Esophagus muscularis mucosa (tissue), 4 donors: ENCODE measurements around the gene GNB1. TPM values are rescaled to one million over a fixed set of nuclear protein-coding genes. Genes with fewer than 3 reads are reported as not detected.
"Not testable (repeated sequence)": the region's sequence is repeated elsewhere in the genome, so short reads cannot be mapped to it uniquely, and the experiment has no call there.

Experiments
- DNase-seq: peaks from one replicate; pipeline ENCODE4 v3.0.0-alpha.2; 2017; ENCODE audit errors: extremely low spot score
- H3K27ac ChIP-seq, 4 donors: fragments of 200-600 bp; sonication (generic); replicated peaks in 1 of 4; 1 replicate in 3 of 4; 2 replicates in 1 of 4; pipeline ENCODE4 v1.5.1; 2016 to 2019; ENCODE audit warnings: mild to moderate bottlenecking in 1 of 4
- H3K27me3 ChIP-seq, 4 donors: fragments of 200-600 bp; sonication (generic); one replicate each; pipeline versions ENCODE4 v1.5.1 to v1.6.0; 2016 to 2019
- H3K36me3 ChIP-seq, 4 donors: fragments of 200-600 bp; sonication (generic); one replicate each; pipeline ENCODE4 v1.5.1; 2016 to 2019
- H3K4me1 ChIP-seq, 4 donors: fragments of 200-600 bp; sonication (generic); one replicate each; pipeline ENCODE4 v1.5.1; 2016 to 2019
- H3K4me3 ChIP-seq, 4 donors: fragments of 200-600 bp; sonication (generic); 1 replicate in 2 of 4; 2 replicates in 2 of 4; pipeline ENCODE4 v1.5.1; 2016 to 2019; ENCODE audit warnings: mild to moderate bottlenecking in 4 of 4, moderate library complexity in 1 of 4
- H3K9me3 ChIP-seq, 4 donors: fragments of 200-600 bp; sonication (generic); 1 replicate in 3 of 4; 2 replicates in 1 of 4; pipeline ENCODE4 v1.5.1; 2016 to 2019
- EP300 ChIP-seq: sonication (generic); formaldehyde crosslinking; IDR thresholded peaks from one replicate; pipeline ENCODE4 v1.6.1; 2017; ENCODE audit warnings: antibody characterized with exemption
- POLR2A ChIP-seq: fragments of 450-650 bp; IDR thresholded peaks from one replicate; pipeline ENCODE4 v1.6.1; 2017; ENCODE audit warnings: antibody characterized with exemption, moderate library complexity, mild to moderate bottlenecking, low read depth
- POLR2AphosphoS5 ChIP-seq, 2 donors: sonication (generic); formaldehyde crosslinking; IDR thresholded peaks; one replicate each; pipeline ENCODE4 v1.6.1; 2017; ENCODE audit warnings: antibody characterized with exemption in 2 of 2
- WGBS: methylation state at CpG from one replicate; pipeline ENCODE4 v1.1.5; 2018; 5-methylcytosine and 5-hydroxymethylcytosine counted together
- intact Hi-C: fragments of 100-400 bp; cut with DNase I; formaldehyde crosslinking; loops from one replicate; pipeline ENCODE4 v1.15.1; 2023
- total RNA-seq, 4 donors: library from RNA; depleted of rRNA; stranded (reverse); fragments of >200 nt; gene quantifications; one replicate each; pipeline versions ENCODE4 v1.1.0 to v1.2.1, GENCODE V29; 2016
- TF ChIP-seq, protein P1 (sequence below), 3 experiments: fragments of 200-600 bp in 2 of 3; fragments of 450-650 bp in 1 of 3; sonication (generic) in 2 of 3; IDR thresholded peaks; one replicate each; pipeline ENCODE4 v1.5.1; 2017 to 2019; ENCODE audit warnings: antibody characterized with exemption in 3 of 3, mild to moderate bottlenecking in 2 of 3, moderate library complexity in 1 of 3

GNB1 gene
- total RNA-seq, 4 donors from 2014 or later, result 124 to 166 (median 161) TPM

DNA sequence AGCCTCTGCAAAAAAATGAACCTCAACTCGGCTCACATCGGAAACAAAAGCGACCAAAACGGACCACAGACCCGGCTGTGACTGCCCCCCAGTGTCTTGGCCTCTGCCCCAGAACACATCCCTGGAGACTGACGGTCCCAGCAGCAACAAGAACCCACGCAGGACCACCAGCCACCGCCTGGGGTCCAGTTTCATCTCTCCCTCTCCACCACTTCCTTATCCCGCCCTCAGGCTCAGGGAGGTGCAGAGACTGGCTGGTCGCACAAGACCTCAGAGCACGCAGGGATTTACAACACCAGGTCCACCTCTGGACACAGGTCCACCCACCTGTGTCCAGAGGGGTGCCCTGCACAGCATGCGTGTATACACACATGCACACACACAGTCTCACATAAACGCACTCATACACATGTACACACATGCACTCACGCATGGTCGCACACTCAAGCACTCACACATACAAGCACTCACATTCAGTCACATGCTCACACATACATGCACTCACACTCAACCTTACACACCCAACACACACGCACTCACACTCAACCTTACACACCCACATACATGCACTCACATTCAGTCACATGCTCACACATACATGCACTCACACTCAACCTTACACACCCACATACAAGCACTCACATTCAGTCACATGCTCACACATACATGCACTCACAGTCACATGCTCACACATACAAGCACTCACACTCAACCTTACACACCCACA is 46.8 kb upstream of the GNB1 start:
- Histone ChIP-seq H3K27ac (no peak overlapping the region), H3K36me3 (no peaks in the 10 kb centered on the region), H3K4me3 (no peak overlapping the region), H3K4me1 (no peaks in the 10 kb centered on the region), H3K27me3 (peaks cover 0 to 33% (median 0%) of the 10 kb centered on the region in 4 donors), H3K9me3 (no peaks in the 10 kb centered on the region)
- intact Hi-C loops, result no loop called here
- TF ChIP-seq, protein P1, sequence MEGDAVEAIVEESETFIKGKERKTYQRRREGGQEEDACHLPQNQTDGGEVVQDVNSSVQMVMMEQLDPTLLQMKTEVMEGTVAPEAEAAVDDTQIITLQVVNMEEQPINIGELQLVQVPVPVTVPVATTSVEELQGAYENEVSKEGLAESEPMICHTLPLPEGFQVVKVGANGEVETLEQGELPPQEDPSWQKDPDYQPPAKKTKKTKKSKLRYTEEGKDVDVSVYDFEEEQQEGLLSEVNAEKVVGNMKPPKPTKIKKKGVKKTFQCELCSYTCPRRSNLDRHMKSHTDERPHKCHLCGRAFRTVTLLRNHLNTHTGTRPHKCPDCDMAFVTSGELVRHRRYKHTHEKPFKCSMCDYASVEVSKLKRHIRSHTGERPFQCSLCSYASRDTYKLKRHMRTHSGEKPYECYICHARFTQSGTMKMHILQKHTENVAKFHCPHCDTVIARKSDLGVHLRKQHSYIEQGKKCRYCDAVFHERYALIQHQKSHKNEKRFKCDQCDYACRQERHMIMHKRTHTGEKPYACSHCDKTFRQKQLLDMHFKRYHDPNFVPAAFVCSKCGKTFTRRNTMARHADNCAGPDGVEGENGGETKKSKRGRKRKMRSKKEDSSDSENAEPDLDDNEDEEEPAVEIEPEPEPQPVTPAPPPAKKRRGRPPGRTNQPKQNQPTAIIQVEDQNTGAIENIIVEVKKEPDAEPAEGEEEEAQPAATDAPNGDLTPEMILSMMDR (IDR thresholded peaks at IDR 0.05), result no peak
- TF ChIP-seq POLR2AphosphoS5 (IDR thresholded peaks at IDR 0.05), result no peak
- TF ChIP-seq EP300, result no peak
- TF ChIP-seq POLR2A, result no peak
- no peak for DNase-seq
- 71% methylated on average over 12 of the region's 16 CpGs for WGBS

DNA sequence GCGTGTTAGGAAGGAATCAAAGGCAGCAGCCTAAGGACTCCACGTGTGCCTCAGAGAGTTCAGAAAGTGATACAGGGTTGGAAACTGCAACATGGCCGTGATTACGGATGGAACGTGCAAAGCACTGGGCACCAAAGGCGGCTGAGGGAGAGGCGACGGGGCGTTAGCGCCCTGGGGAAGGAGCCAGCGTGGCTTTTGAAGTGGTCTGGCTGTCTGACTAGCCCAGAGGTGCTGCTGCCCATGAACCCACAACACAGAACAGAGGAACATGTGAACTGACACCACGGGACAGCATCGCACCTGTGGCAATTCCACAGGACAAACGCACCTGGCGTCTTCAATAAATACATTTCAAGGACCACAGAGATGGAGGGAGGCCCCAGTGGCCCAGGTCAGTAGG is 46.2 kb upstream of the GNB1 start:
- Histone ChIP-seq H3K4me3 (no peak overlapping the region), H3K27me3 (peaks cover 0 to 27% (median 0%) of the 10 kb centered on the region in 4 donors), H3K36me3 (no peaks in the 10 kb centered on the region), H3K4me1 (no peaks in the 10 kb centered on the region), H3K9me3 (no peaks in the 10 kb centered on the region), H3K27ac (no peak overlapping the region)
- 74% methylated on average over 13 of the region's 15 CpGs for WGBS
- no peak for DNase-seq
- no peak for TF ChIP-seq POLR2A
- no peak for TF ChIP-seq EP300
- TF ChIP-seq POLR2AphosphoS5 (IDR thresholded peaks at IDR 0.05), result no peak
- TF ChIP-seq, protein P1 (IDR thresholded peaks at IDR 0.05), result no peak
- intact Hi-C loops, result no loop called here

DNA sequence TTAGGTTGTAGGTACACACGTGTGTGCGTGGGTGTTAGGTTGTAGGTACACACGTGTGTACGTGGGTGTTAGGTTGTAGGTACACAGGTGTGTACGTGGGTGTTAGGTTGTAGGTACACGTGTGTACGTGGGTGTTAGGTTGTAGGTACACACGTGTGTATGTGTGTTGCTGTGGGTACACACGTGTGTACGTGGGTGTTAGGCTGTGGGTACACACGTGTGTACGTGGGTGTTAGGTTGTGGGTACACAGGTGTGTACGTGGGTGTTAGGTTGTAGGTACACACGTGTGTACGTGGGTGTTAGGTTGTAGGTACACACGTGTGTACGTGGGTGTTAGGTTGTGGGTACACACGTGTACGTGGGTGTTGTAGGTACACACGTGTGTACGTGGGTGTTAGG is 44.0 kb upstream of the GNB1 start:
- 69% methylated on average over 4 of the region's 21 CpGs for WGBS
- H3K4me1 ChIP-seq, H3K4me3 ChIP-seq, H3K36me3 ChIP-seq, intact Hi-C loops, H3K27ac ChIP-seq, H3K9me3 ChIP-seq, DNase-seq: not testable (repeated sequence)
- peaks cover 0 to 15% (median 0%) of the 10 kb centered on the region in 4 donors for H3K27me3 ChIP-seq

DNA sequence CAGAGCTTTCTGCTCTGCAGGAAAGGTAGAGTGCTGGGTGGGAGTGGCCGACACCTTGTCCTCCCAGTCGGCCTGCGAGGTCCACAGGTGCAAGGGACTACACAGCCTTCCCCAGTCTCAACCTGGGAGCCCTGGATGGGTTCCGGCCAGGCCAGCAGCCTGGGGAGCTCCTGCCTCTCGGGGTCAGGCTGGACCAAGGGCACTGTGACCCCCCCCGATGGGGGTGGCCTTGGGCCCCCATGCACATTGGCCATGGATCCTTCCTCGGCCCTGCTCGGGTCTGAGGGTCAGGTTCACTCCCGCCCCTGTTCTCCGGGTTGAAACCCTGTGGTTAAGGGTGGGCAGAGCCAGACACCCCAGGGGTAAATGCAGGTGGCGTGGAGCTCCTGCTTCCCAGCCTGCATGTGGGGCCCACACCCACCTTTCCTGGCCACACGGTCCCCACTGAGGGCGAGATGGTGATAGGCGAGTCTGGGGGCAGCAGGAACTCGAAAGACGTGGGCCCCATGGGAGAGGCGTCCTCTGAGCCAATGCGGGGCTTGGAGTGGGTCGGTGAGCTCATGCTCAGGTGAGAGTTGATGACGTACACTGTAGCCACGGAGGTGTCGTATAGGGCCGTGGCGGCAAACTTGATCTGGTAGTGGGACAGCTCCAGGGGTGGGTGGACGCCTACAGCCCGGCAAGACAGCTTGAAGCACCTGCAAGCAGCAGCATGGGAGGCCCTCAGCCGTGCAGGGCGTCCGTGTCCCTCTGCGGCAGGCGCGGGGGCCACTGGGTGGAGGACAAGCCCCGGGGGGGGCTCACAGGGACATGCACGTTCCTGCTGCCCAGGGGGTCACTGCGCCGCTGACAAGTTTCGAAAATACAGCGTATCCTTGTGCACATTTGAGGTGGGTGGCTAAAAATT is 39.0 kb upstream of the GNB1 start:
- peaks cover 0 to 19% (median 0%) of the 10 kb centered on the region in 4 donors for H3K27me3 ChIP-seq
- DNase-seq, result no peak
- no peak overlapping the region for H3K27ac ChIP-seq
- H3K36me3 ChIP-seq, result no peaks in the 10 kb centered on the region
- WGBS, result 86% methylated on average over 35 of the region's 38 CpGs
- no peaks in the 10 kb centered on the region for H3K9me3 ChIP-seq
- no peak overlapping the region for H3K4me3 ChIP-seq
- H3K4me1 ChIP-seq, result peaks cover 0 to 11% (median 3%) of the 10 kb centered on the region in 4 donors
- TF ChIP-seq POLR2AphosphoS5 (IDR thresholded peaks at IDR 0.05), result no peak
- TF ChIP-seq, protein P1 (IDR thresholded peaks at IDR 0.05), result no peak
- no peak for TF ChIP-seq EP300
- TF ChIP-seq POLR2A, result no peak
- intact Hi-C loops, result no loop called here

DNA sequence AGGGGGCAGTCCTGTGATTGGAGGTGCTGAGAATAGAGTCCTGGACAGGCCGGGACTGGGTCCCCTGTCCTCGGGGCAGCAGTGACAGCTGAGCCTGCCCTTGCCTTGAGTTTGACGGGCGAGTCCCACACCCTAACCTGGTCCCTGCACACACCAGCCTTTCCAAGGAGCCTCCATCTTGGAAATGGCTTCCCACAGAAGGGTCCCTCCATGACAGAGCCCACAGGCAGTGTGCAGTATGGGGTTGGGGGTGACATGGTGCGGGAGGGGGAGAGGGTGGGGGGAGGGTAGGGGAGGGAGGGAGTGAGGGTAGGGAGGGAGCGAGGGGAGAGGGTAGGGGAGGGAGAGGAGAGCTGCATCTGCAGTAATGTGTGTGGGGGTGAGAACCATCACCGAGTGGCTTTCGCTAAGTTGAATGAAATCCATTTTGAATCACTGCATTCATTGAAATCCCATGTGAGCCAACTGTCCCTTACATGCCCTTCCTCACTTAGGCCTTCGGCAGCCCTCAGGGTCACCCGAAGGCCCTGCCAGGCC is 38.3 kb upstream of the GNB1 start:
- no peaks in the 10 kb centered on the region for H3K36me3 ChIP-seq
- TF ChIP-seq POLR2AphosphoS5 (IDR thresholded peaks at IDR 0.05) (no peak), EP300 (no peak), POLR2A (no peak)
- TF ChIP-seq, protein P1 (IDR thresholded peaks at IDR 0.05), result no peak
- no peak for DNase-seq
- H3K4me3 ChIP-seq, result no peak overlapping the region
- WGBS, result 84% methylated on average over 5 of the region's 10 CpGs
- no peak overlapping the region for H3K27ac ChIP-seq
- H3K27me3 ChIP-seq, result peaks cover 0 to 19% (median 0%) of the 10 kb centered on the region in 4 donors
- peaks cover 0 to 11% (median 3%) of the 10 kb centered on the region in 4 donors for H3K4me1 ChIP-seq
- intact Hi-C loops, result no loop called here
- no peaks in the 10 kb centered on the region for H3K9me3 ChIP-seq
